Measurements from ENCODE around the gene MAB21L3.

DNA sequence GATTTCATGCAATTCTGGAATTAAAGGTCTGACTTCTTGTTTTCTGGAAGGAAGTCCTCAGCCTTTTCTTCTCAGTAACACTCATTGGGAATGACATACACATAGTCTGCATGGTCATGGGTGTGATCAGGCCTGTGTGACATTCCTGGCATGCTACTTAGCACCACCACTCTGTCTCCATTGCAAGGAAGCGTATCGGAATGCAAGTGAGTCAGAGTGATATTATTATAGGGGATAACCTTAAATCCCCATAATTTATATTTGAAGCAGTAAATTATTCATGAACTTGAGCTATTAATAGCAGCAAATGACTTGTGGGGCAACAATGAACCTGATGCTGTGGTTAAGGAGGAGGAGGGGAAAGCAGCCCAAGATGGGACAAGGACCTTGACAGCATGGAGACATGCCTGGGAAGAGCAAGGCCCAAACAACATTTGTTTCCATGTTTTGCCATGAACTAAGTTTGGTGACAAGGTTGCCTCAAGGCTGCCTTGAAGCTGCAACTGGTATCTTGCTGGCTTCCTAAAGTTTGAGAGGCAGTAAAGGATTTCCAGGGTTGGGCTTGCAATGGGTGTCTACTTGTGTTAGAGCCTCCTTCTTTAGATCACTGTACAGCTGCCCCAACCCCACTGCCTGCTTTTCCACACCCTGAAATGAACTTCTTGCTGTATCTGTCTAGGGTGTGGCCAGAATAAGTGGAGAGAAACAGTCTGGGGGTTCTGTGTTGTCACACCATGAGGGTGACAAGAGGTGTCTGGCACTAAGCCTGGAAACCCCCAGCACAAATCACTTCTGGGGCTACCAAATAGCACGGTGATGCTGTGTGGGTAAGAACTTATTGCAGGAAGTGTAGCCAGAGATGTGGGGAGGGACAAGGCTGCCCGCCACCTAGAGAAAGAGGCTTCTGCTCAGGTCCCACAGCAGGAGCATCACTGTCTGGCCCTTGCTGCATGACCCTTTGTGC lies 4.6 kb downstream of the MAB21L3 start:
- no peak for TF ChIP-seq CTCF (IDR thresholded peaks at IDR 0.05)
- TF ChIP-seq POLR2A (IDR thresholded peaks at IDR 0.05): no peak
- no peak for TF ChIP-seq EP300 (IDR thresholded peaks at IDR 0.05)

All from tibial nerve (tissue), 4 donors.